Measurements from ENCODE around the gene IFNA6.

DNA sequence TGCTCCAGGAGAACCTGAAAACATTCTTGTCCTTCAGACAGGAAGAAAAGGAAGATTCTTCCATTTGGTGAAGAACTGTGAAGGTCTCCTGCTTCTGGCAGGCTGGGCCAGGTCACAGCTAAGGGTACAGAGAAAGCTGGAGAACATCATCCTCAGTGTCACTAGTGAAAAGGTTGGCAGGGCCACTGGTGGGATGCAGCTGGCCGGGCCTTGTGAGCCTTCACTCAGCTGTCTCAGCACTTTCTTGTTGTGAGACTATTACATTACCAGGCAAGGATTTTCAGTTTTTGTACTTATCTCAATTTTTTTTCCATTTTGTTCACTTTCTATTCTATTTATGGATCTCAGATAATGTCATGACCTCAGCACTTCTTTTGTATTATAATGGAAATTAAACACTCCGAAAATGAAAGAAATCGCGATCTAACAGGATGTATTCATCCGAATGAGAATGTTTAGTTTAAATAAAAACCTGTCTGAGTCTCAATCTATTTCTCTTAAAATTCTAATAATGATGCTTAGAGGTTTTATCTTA, 48.3 kb upstream of the IFNA6 start:
- TF ChIP-seq, protein P1, sequence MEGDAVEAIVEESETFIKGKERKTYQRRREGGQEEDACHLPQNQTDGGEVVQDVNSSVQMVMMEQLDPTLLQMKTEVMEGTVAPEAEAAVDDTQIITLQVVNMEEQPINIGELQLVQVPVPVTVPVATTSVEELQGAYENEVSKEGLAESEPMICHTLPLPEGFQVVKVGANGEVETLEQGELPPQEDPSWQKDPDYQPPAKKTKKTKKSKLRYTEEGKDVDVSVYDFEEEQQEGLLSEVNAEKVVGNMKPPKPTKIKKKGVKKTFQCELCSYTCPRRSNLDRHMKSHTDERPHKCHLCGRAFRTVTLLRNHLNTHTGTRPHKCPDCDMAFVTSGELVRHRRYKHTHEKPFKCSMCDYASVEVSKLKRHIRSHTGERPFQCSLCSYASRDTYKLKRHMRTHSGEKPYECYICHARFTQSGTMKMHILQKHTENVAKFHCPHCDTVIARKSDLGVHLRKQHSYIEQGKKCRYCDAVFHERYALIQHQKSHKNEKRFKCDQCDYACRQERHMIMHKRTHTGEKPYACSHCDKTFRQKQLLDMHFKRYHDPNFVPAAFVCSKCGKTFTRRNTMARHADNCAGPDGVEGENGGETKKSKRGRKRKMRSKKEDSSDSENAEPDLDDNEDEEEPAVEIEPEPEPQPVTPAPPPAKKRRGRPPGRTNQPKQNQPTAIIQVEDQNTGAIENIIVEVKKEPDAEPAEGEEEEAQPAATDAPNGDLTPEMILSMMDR (conservative IDR thresholded peaks at IDR 0.05; ENCODE audit: low read depth, low read length): no peak
- TF ChIP-seq RCOR1 (IDR thresholded peaks at IDR 0.05; ENCODE audit: insufficient replicate concordance, low read length): no peak
- TF ChIP-seq, protein P2, sequence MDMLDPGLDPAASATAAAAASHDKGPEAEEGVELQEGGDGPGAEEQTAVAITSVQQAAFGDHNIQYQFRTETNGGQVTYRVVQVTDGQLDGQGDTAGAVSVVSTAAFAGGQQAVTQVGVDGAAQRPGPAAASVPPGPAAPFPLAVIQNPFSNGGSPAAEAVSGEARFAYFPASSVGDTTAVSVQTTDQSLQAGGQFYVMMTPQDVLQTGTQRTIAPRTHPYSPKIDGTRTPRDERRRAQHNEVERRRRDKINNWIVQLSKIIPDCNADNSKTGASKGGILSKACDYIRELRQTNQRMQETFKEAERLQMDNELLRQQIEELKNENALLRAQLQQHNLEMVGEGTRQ (IDR thresholded peaks at IDR 0.05; ENCODE audit: low read depth, low read length): no peak
- no peak for TF ChIP-seq SMC3 (IDR thresholded peaks at IDR 0.05; ENCODE audit: low read depth, low read length)
- no peak for TF ChIP-seq POLR2A (IDR thresholded peaks at IDR 0.05; ENCODE audit: low read depth, low read length)

Data from IMR-90 (cell line).